HL-60 (cell line): Measurements from ENCODE around the gene PRELP.
"Not testable (repeated sequence)": the region's sequence is repeated elsewhere in the genome, so short reads cannot be mapped to it uniquely, and the experiment has no call there.

Experiments
- DNase-seq, 2 experiments: peaks; one replicate each; pipeline ENCODE4 v3.0.0-alpha.2; 2010 to 2020; ENCODE audit warnings: low read depth in 1 of 2, low spot score in 1 of 2
- H3K27ac ChIP-seq: fragments of 250-450 bp; sonication (Bioruptor Pico); replicated peaks from 2 replicates; pipeline ENCODE4 v1.5.1; 2020; ENCODE audit warnings: mild to moderate bottlenecking, moderate library complexity
- H3K27me3 ChIP-seq: fragments of 250-450 bp; sonication (Bioruptor Pico); 2 replicates; pipeline ENCODE4 v1.5.1; 2021; ENCODE audit warnings: mild to moderate bottlenecking, moderate library complexity; ENCODE audit not compliant: insufficient read depth, poor library complexity, severe bottlenecking
- H3K4me3 ChIP-seq: replicated peaks from 2 replicates; pipeline ENCODE4 v1.5.1; 2011; ENCODE audit warnings: mild to moderate bottlenecking, control low read depth, low read length; ENCODE audit not compliant: insufficient read depth
- CTCF ChIP-seq: IDR thresholded peaks from one replicate; pipeline ENCODE4 v1.5.1; 2011; ENCODE audit warnings: low read length, control low read depth, inconsistent platforms; ENCODE audit not compliant: insufficient read depth
- GABPA ChIP-seq: IDR thresholded peaks from 2 replicates; pipeline ENCODE4 v1.6.1; 2012; ENCODE audit warnings: low read depth
- POLR2AphosphoS5 ChIP-seq: IDR thresholded peaks from 2 replicates; pipeline ENCODE4 v1.6.1; 2012; ENCODE audit warnings: low read depth
- SPI1 ChIP-seq: IDR thresholded peaks from 2 replicates; pipeline ENCODE4 v1.6.1; 2012; ENCODE audit warnings: low read depth, mild to moderate bottlenecking, borderline replicate concordance
- TF ChIP-seq, protein P1 (sequence below): IDR thresholded peaks from 2 replicates; pipeline ENCODE4 v1.6.1; 2012; ENCODE audit warnings: low read depth; ENCODE audit not compliant: insufficient replicate concordance

PRELP gene

DNA sequence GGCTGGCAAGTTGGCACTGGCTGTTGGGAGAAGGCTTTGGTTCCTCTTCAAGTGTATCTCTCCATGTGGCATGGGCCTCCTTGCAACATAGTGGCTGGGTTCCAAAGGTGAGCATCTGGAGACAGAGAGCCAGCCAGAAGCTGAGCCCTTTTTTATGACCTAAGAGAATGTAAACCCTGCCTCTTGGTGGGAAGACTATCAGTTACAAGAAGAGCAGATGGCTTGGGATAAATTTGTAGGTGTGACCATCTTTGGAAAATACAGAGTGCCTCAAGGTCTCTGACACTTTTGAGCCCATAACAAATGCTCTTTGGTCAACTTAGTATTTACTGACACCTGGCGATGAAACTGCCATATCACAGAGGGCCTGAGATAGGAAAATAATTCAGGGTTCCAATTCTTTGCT lies 31.4 kb upstream of the PRELP start:
- no peak for DNase-seq
- H3K27me3 ChIP-seq: peaks cover 4% of the 10 kb centered on the region
- no peak overlapping the region for H3K4me3 ChIP-seq
- no peak overlapping the region for H3K27ac ChIP-seq
- TF ChIP-seq CTCF: no peak
- TF ChIP-seq GABPA: no peak
- TF ChIP-seq, protein P1, sequence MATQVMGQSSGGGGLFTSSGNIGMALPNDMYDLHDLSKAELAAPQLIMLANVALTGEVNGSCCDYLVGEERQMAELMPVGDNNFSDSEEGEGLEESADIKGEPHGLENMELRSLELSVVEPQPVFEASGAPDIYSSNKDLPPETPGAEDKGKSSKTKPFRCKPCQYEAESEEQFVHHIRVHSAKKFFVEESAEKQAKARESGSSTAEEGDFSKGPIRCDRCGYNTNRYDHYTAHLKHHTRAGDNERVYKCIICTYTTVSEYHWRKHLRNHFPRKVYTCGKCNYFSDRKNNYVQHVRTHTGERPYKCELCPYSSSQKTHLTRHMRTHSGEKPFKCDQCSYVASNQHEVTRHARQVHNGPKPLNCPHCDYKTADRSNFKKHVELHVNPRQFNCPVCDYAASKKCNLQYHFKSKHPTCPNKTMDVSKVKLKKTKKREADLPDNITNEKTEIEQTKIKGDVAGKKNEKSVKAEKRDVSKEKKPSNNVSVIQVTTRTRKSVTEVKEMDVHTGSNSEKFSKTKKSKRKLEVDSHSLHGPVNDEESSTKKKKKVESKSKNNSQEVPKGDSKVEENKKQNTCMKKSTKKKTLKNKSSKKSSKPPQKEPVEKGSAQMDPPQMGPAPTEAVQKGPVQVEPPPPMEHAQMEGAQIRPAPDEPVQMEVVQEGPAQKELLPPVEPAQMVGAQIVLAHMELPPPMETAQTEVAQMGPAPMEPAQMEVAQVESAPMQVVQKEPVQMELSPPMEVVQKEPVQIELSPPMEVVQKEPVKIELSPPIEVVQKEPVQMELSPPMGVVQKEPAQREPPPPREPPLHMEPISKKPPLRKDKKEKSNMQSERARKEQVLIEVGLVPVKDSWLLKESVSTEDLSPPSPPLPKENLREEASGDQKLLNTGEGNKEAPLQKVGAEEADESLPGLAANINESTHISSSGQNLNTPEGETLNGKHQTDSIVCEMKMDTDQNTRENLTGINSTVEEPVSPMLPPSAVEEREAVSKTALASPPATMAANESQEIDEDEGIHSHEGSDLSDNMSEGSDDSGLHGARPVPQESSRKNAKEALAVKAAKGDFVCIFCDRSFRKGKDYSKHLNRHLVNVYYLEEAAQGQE: no peak
- no peak for TF ChIP-seq POLR2AphosphoS5
- no peak for TF ChIP-seq SPI1

GRCh38 chr1:203447151-203447550 lies 28.5 kb upstream of the PRELP start:
- DNase-seq: peak in 1 of 2 experiments; percentile 42

DNA sequence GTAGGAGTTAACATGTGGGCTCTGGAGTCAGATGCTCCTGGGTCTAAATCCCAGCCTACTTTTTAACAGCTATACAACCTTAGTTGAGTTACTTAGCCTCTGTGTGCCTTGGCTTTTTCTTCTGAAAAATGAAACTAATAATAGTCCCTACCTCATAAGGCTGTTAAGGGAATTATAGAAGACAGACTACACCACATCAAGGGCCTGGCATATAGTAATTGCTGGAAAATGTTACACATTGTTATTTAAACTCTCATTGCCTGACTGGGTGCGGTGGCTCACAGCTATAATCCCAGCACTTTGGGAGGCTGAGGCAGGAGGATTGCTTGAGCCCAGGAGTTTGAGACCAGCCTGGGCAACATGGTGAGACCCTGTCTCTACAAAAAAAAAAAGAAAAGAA lies 28.0 kb upstream of the PRELP start:
- H3K4me3 ChIP-seq, H3K27ac ChIP-seq, DNase-seq, H3K27me3 ChIP-seq: not testable (repeated sequence)

More at GRCh38 chr1:203447151-203447550, 28.5 kb upstream of the PRELP start:
- no peak for TF ChIP-seq CTCF
- TF ChIP-seq, protein P1: no peak
- TF ChIP-seq SPI1: peak; percentile 69; the same call in 1 of the 2 replicates
- TF ChIP-seq POLR2AphosphoS5: no peak
- no peak for TF ChIP-seq GABPA
- Histone ChIP-seq H3K4me3 (no peak overlapping the region), H3K27me3 (no peaks in the 10 kb centered on the region), H3K27ac (no peak overlapping the region)

DNA sequence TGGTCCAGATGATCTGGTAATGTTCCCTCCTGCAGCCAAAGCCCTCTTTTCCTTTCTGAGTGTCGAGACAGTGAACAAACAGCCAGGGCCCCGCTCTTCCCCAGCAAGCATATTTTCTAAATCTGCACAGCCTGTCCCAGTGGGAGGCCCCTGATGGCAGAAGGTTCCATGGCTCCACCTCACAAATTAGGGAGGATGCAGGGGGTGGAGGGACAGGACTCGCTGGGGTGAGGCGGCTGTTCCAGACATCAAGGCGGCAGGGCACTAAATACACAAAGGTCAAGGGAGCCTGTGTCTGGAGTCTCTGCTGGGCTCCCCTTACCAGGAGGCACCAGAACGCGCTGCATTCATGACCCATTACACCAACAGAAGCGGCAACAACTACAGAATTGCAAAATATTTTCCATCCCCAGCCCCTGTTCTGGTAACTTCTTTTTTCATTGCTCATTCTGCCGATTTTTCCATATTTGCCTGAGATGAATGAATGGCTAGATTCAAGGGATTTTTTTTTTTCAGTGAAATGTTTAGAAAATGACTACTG lies 27.0 kb upstream of the PRELP start:
- Histone ChIP-seq H3K4me3 (no peak overlapping the region), H3K27me3 (no peaks in the 10 kb centered on the region), H3K27ac (no peak overlapping the region)
- DNase-seq: no peak
- TF ChIP-seq, protein P1: no peak
- TF ChIP-seq CTCF: no peak
- no peak for TF ChIP-seq GABPA
- no peak for TF ChIP-seq SPI1
- no peak for TF ChIP-seq POLR2AphosphoS5
